PC-9 (cell line): ENCODE measurements around the gene SMG6. TPM values are rescaled to one million over a fixed set of nuclear protein-coding genes. Genes with fewer than 3 reads are reported as not detected.

Experiments used
- BruUV-seq: library from RNA; stranded (reverse); fragments of 400-500 nt; replicated peaks from 2 replicates; lab custom pipeline; 2021; lab: Mats Ljungman, UMichigan
- CTCF ChIA-PET: fragments of 300-600 bp; sonication (Branson Sonifier 250); formaldehyde crosslinking; loops from one replicate; lab custom pipeline; 2022; ENCODE audit warnings: antibody characterized with exemption; lab: Charles Lee
- POLR2A ChIA-PET: fragments of 300-600 bp; sonication (Branson Sonifier 250); formaldehyde crosslinking; loops from one replicate; lab custom pipeline; 2022; ENCODE audit warnings: antibody characterized with exemption; ENCODE audit not compliant: unreplicated experiment; lab: Charles Lee
- DNase-seq, 2 experiments: peaks; one replicate each; pipeline versions ENCODE4 v3.0.0 to v3.0.0-alpha.2; 2015 to 2022; ENCODE audit warnings: mixed read lengths in 1 of 2
- H2AFZ ChIP-seq: fragments of 200-600 bp; sonication (generic); 2 replicates; pipeline ENCODE4 v1.8.1; 2017; ENCODE audit warnings: antibody characterized with exemption
- H3F3A ChIP-seq: fragments of 200-600 bp; sonication (generic); 2 replicates; pipeline ENCODE4 v1.8.1; 2017; ENCODE audit warnings: antibody characterized with exemption, mild to moderate bottlenecking, low read depth; ENCODE audit not compliant: insufficient read depth
- H3K27ac ChIP-seq: fragments of 200-600 bp; sonication (generic); 2 replicates; pipeline ENCODE4 v1.6.1; 2016; ENCODE audit warnings: mixed run types
- H3K27me3 ChIP-seq: fragments of 200-600 bp; sonication (generic); 2 replicates; pipeline ENCODE4 v1.6.1; 2016; ENCODE audit warnings: low read depth, mixed run types; ENCODE audit not compliant: insufficient read depth
- H3K36me3 ChIP-seq: fragments of 200-600 bp; sonication (generic); 2 replicates; pipeline ENCODE4 v1.6.1; 2016; ENCODE audit warnings: low read depth, mixed run types
- H3K4me1 ChIP-seq: fragments of 200-600 bp; sonication (generic); replicated peaks from 2 replicates; pipeline ENCODE4 v1.6.1; 2016; ENCODE audit warnings: mixed run types; ENCODE audit not compliant: insufficient read depth
- H3K4me2 ChIP-seq: fragments of 200-600 bp; sonication (generic); 2 replicates; pipeline ENCODE4 v1.6.1; 2017; ENCODE audit warnings: mixed run types
- H3K4me3 ChIP-seq: fragments of 200-600 bp; sonication (generic); 2 replicates; pipeline ENCODE4 v1.6.1; 2016; ENCODE audit warnings: mixed run types
- H3K79me2 ChIP-seq: fragments of 200-600 bp; sonication (generic); 2 replicates; pipeline ENCODE4 v1.6.1; 2017; ENCODE audit warnings: low read depth, mixed run types
- H3K9me2 ChIP-seq: fragments of 200-600 bp; sonication (generic); 2 replicates; pipeline ENCODE4 v1.8.1; 2017; ENCODE audit warnings: mild to moderate bottlenecking; ENCODE audit not compliant: insufficient read depth
- H3K9me3 ChIP-seq: fragments of 200-600 bp; sonication (generic); 2 replicates; pipeline ENCODE4 v1.8.1; 2016; ENCODE audit warnings: low read depth; ENCODE audit not compliant: insufficient read depth
- H4K20me1 ChIP-seq: fragments of 200-600 bp; sonication (generic); 2 replicates; pipeline ENCODE4 v1.8.1; 2017; ENCODE audit not compliant: insufficient read depth
- EZH2 ChIP-seq: fragments of 200-600 bp; sonication (generic); IDR thresholded peaks from 2 replicates; pipeline ENCODE4 v1.8.0; 2017; ENCODE audit warnings: antibody characterized with exemption, low read depth
- intact Hi-C: fragments of 100-400 bp; cut with micrococcal nuclease; formaldehyde crosslinking; loops from one replicate; pipeline ENCODE4 v1.10.0; 2022; ENCODE audit not compliant: unreplicated experiment
- total RNA-seq: library from RNA; stranded (reverse); gene quantifications from 2 replicates; pipeline ENCODE4 v1.2.3, GENCODE V29; 2021
- TF ChIP-seq, protein P1 (sequence below): fragments of 200-600 bp; sonication (generic); conservative IDR thresholded peaks from 2 replicates; pipeline ENCODE4 v1.6.1; 2017; ENCODE audit warnings: mixed run types, antibody characterized with exemption, mild to moderate bottlenecking, moderate library complexity

SMG6 gene
- total RNA-seq, 1 experiment from 2014 or later = 43.1 TPM

DNA sequence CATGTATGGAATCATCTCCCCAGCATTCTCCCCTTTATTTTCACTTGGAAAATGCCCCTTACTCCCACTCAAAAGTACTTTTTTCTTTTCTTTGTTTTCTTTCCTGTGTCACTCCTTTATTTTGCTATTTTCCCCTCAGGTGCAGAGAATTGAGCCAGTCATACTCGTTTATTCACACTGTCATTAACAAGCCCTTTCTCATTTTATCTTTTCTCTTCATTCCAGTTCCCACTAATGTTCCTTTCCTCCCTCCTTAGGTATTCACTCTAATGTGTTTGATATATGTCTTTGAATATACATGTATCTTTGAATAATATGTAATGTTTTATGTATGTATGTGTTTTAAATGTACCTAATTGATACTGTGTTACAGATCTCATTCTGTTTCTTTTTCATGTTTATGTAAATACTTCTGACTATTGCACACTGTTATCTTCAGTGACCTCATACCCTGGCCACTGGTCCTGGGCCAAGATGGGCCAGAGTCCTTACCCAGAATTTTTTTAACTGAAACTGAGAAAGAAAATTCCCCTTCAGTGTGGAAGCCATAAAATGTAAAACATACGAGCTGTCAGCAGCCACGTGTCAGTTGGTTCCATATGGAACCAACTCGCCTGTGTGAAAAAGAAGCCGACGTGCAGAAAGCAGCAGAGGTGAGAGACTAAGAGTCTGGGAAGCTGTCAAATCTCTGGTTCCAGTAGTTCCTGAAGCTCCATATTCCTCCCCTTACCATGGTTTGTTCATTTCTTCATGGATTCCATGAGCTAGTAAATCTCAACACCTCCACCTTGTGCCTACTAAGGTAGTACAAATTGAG lies 6.0 kb upstream of the SMG6 start:
- CTCF ChIA-PET = no interaction called here

DNA sequence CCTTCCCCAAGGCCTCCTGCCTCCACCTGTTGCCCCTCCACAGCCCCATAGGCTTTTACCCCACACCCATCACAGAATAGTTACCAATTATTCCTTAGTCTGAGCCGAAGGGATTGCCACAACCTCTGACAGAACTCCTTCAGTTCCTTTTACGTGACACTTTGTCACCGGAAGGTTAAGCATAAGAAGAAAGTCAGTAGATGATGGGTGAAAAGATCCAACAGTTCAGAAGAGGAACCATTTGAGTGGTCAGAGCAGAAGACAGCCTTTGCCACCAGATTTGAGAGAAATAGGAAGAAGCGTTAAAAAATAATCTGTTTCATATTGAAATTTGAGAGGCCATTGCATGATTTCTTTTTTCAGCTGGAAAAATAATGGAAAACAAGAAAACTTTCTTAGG lies 1.3 kb upstream of the SMG6 start:
- Histone ChIP-seq H3K4me1 (peaks cover 17% of the 10 kb centered on the region), H3K36me3 (no peaks in the 10 kb centered on the region), H3K4me3 (peak overlapping the region; percentile 94), H3K9me2 (no peaks in the 10 kb centered on the region), H3F3A (peaks cover 29% of the 10 kb centered on the region), H3K4me2 (peak overlapping the region; percentile 76), H3K27me3 (no peaks in the 10 kb centered on the region), H3K79me2 (peaks cover 59% of the 10 kb centered on the region), H3K9me3 (no peaks in the 10 kb centered on the region), H4K20me1 (no peaks in the 10 kb centered on the region), H3K27ac (peak overlapping the region; percentile 42), H2AFZ (peak overlapping the region; percentile 95)
- ChIA-PET POLR2A (no interaction called here), CTCF (no interaction called here)
- intact Hi-C loops = loop anchor here (5.0 kb wide), 1 partner anchor 97 kb away; the partner anchor contains the start of gene MNT
- no peak for DNase-seq
- TF ChIP-seq, protein P1, sequence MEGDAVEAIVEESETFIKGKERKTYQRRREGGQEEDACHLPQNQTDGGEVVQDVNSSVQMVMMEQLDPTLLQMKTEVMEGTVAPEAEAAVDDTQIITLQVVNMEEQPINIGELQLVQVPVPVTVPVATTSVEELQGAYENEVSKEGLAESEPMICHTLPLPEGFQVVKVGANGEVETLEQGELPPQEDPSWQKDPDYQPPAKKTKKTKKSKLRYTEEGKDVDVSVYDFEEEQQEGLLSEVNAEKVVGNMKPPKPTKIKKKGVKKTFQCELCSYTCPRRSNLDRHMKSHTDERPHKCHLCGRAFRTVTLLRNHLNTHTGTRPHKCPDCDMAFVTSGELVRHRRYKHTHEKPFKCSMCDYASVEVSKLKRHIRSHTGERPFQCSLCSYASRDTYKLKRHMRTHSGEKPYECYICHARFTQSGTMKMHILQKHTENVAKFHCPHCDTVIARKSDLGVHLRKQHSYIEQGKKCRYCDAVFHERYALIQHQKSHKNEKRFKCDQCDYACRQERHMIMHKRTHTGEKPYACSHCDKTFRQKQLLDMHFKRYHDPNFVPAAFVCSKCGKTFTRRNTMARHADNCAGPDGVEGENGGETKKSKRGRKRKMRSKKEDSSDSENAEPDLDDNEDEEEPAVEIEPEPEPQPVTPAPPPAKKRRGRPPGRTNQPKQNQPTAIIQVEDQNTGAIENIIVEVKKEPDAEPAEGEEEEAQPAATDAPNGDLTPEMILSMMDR = no peak
- no peak for TF ChIP-seq EZH2
- TSS peak; percentile 69 for BruUV-seq

More for the DNA sequence above, 6.0 kb upstream of the SMG6 start:
- Histone ChIP-seq H3K4me3 (no peak overlapping the region), H3F3A (peaks cover 34% of the 10 kb centered on the region), H3K9me3 (no peaks in the 10 kb centered on the region), H4K20me1 (peaks cover 4% of the 10 kb centered on the region; the same call in 1 of the 2 replicates), H3K27me3 (no peaks in the 10 kb centered on the region), H3K9me2 (no peaks in the 10 kb centered on the region), H2AFZ (no peak overlapping the region), H3K36me3 (peaks cover 4% of the 10 kb centered on the region; the same call in 1 of the 2 replicates), H3K27ac (no peak overlapping the region), H3K4me1 (peaks cover 7% of the 10 kb centered on the region), H3K4me2 (no peak overlapping the region), H3K79me2 (peaks cover 25% of the 10 kb centered on the region)
- intact Hi-C loops = no loop called here
- TF ChIP-seq, protein P1 = no peak
- no peak for TF ChIP-seq EZH2
- no TSS peak for BruUV-seq
- no peak for DNase-seq
- POLR2A ChIA-PET = interaction anchor here (0.7 kb wide), 1 partner anchor 27 kb away, joined by 3 read pairs; the partner anchor contains the start of gene TSR1

DNA sequence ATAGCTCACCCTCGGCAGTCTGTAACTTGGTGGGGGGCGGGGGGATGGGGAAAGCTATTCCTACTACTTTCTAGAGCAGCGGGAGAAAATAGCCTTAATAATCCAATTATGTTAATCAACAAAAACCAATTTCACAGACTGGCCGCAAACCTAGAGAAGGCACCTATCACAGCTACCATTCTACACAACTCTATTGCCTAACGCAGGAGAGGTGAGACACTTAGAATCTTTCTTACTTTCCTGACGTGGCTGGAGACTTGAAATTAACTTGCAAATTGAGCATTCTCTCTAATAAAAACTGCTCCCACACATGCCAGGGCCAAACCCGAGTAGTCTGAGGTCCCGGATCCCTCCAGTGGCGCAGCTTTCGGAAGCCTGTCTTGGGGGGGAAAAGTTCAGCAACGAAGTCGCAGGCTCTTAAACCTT lies 794 bp downstream of the SMG6 start:
- H4K20me1 ChIP-seq = no peaks in the 10 kb centered on the region; the same call in 1 of the 2 replicates
- TF ChIP-seq, protein P1 = no peak
- TF ChIP-seq EZH2 = no peak
- peak overlapping the region; percentile 89 for H2AFZ ChIP-seq
- H3K4me2 ChIP-seq = peak overlapping the region; percentile 90
- TSS peak; percentile 47 for BruUV-seq
- H3K36me3 ChIP-seq = no peaks in the 10 kb centered on the region
- CTCF ChIA-PET = no interaction called here
- POLR2A ChIA-PET = interaction anchor here (0.6 to 1.0 kb wide), 2 partner anchors 16 to 45 kb away, joined by 4 read pairs; no protein-coding TSS in a partner anchor
- H3K4me1 ChIP-seq = peaks cover 17% of the 10 kb centered on the region
- no peaks in the 10 kb centered on the region for H3K27me3 ChIP-seq
- peak overlapping the region; percentile 94 for H3K4me3 ChIP-seq
- DNase-seq = no peak
- H3F3A ChIP-seq = peaks cover 17% of the 10 kb centered on the region
- no peaks in the 10 kb centered on the region for H3K9me3 ChIP-seq
- peaks cover 54% of the 10 kb centered on the region for H3K79me2 ChIP-seq
- intact Hi-C loops = loop anchor here (2.0 to 5.0 kb wide), 3 partner anchors 44 to 100 kb away; partner anchors contain the start of gene MNT
- peak overlapping the region; percentile 53 for H3K27ac ChIP-seq
- no peaks in the 10 kb centered on the region for H3K9me2 ChIP-seq
